Activated CD4-positive, alpha-beta T cell treated with anti-CD3 and anti-CD28 coated beads, Interleukin-10, Interleukin-2, amounts not matched to agents 100 ng/mL and 50 ng/mL, durations not matched to agents 16 hours and 8 hours (primary cell): ENCODE measurements around the gene ETS1.

Experiments used
- DNase-seq: peaks from one replicate; pipeline ENCODE4 v3.0.0-alpha.2; 2020

ETS1 gene

GRCh38 chr11:128619007-128619406, 31.6 kb upstream of the ETS1 start:
- no peak for DNase-seq

GRCh38 chr11:128618603-128619002, 31.2 kb upstream of the ETS1 start:
- DNase-seq: no peak

- no peak for DNase-seq
These were observed 28.8 kb upstream of the ETS1 start for GRCh38 chr11:128616161-128616560.

GRCh38 chr11:128615612-128616011, 28.3 kb upstream of the ETS1 start:
- DNase-seq: no peak

- no peak for DNase-seq
These were observed 27.7 kb upstream of the ETS1 start for GRCh38 chr11:128615076-128615475.

GRCh38 chr11:128614026-128614425, 26.7 kb upstream of the ETS1 start:
- DNase-seq: no peak

- no peak for DNase-seq
These were observed 26.1 kb upstream of the ETS1 start for GRCh38 chr11:128613300-128613995.

GRCh38 chr11:128610721-128611617, 23.6 kb upstream of the ETS1 start:
- DNase-seq: peak; percentile 45

GRCh38 chr11:128609785-128610184, 22.4 kb upstream of the ETS1 start:
- DNase-seq: no peak

- DNase-seq: no peak
These were observed 21.5 kb upstream of the ETS1 start for GRCh38 chr11:128608746-128609407.

- no peak for DNase-seq
These were observed 20.5 kb upstream of the ETS1 start for GRCh38 chr11:128607819-128608218.

GRCh38 chr11:128604723-128605122, 17.4 kb upstream of the ETS1 start:
- DNase-seq: no peak

GRCh38 chr11:128603752-128604414, 16.5 kb upstream of the ETS1 start:
- no peak for DNase-seq

GRCh38 chr11:128603003-128603696, 15.8 kb upstream of the ETS1 start:
- DNase-seq: no peak

GRCh38 chr11:128599729-128600128, 12.4 kb upstream of the ETS1 start:
- no peak for DNase-seq

- DNase-seq: no peak
These were observed 11.3 kb upstream of the ETS1 start for GRCh38 chr11:128598506-128599150.

- no peak for DNase-seq
These were observed 10.7 kb upstream of the ETS1 start for GRCh38 chr11:128598096-128598495.

GRCh38 chr11:128597209-128597608, 9.9 kb upstream of the ETS1 start:
- no peak for DNase-seq

- no peak for DNase-seq
These were observed 8.9 kb upstream of the ETS1 start for GRCh38 chr11:128596250-128596649.

- no peak for DNase-seq
These were observed 8.4 kb upstream of the ETS1 start for GRCh38 chr11:128595775-128596174.

- DNase-seq: no peak
These were observed 7.9 kb upstream of the ETS1 start for GRCh38 chr11:128595221-128595620.

- no peak for DNase-seq
These were observed 6.9 kb upstream of the ETS1 start for GRCh38 chr11:128594226-128594625.
